ENCODE results near the gene FRYL.
"Not testable (repeated sequence)": the region's sequence is repeated elsewhere in the genome, so short reads cannot be mapped to it uniquely, and the experiment has no call there.

FRYL gene

GRCh38 chr4:48653217-48654014 is 126.7 kb downstream of the FRYL start:
- DNase-seq: no peak

- DNase-seq: no peak
Measured at GRCh38 chr4:48651914-48652313, 128.2 kb downstream of the FRYL start.

- DNase-seq: no peak
Measured at GRCh38 chr4:48649505-48649904, 130.6 kb downstream of the FRYL start.

GRCh38 chr4:48645225-48645794 is 134.8 kb downstream of the FRYL start:
- DNase-seq: peak; percentile 43

- no peak for DNase-seq
Measured at GRCh38 chr4:48642421-48643374, 137.4 kb downstream of the FRYL start.

GRCh38 chr4:48641401-48641800 is 138.7 kb downstream of the FRYL start:
- DNase-seq: no peak

- no peak for DNase-seq
Measured at GRCh38 chr4:48640699-48641098, 139.4 kb downstream of the FRYL start.

- no peak for DNase-seq
Measured at GRCh38 chr4:48640225-48640624, 139.9 kb downstream of the FRYL start.

- no peak for DNase-seq
Measured at GRCh38 chr4:48639807-48640206, 140.3 kb downstream of the FRYL start.

GRCh38 chr4:48638586-48638985 is 141.5 kb downstream of the FRYL start:
- DNase-seq: not testable (repeated sequence)

- no peak for DNase-seq
Measured at GRCh38 chr4:48636911-48637310, 143.2 kb downstream of the FRYL start.

- DNase-seq: no peak
Measured at GRCh38 chr4:48635980-48636379, 144.1 kb downstream of the FRYL start.

GRCh38 chr4:48635310-48635709 is 144.8 kb downstream of the FRYL start:
- peak; percentile 17 for DNase-seq

GRCh38 chr4:48634688-48635308 is 145.3 kb downstream of the FRYL start:
- no peak for DNase-seq

- no peak for DNase-seq
Measured at GRCh38 chr4:48633657-48634056, 146.4 kb downstream of the FRYL start.

- no peak for DNase-seq
Measured at GRCh38 chr4:48629458-48629857, 150.6 kb downstream of the FRYL start.

GRCh38 chr4:48623182-48623780 is 156.8 kb downstream of the FRYL start:
- DNase-seq: no peak

- DNase-seq: no peak
Measured at GRCh38 chr4:48620831-48621230, 159.2 kb downstream of the FRYL start.

GRCh38 chr4:48620093-48620492 is 160.0 kb downstream of the FRYL start:
- DNase-seq: no peak

- no peak for DNase-seq
Measured at GRCh38 chr4:48604527-48604926, 175.6 kb downstream of the FRYL start.

- DNase-seq: no peak
Measured at GRCh38 chr4:48604041-48604440, 176.0 kb downstream of the FRYL start.

GRCh38 chr4:48603366-48604003 is 176.6 kb downstream of the FRYL start:
- no peak for DNase-seq
